HEK293 (cell line): ENCODE data around the gene CDCP2.

Source experiments
- CTCF ChIA-PET: fragments of 350-600 bp; formaldehyde crosslinking; extraction: SDS; loops from one replicate; lab custom pipeline; 2021; ENCODE audit warnings: antibody characterized with exemption; lab: Yijun Ruan, JAX
- POLR2A ChIA-PET: fragments of 300-600 bp; formaldehyde crosslinking; extraction: SDS; loops from one replicate; lab custom pipeline; 2020; ENCODE audit warnings: antibody characterized with exemption, inconsistent platforms; lab: Yijun Ruan, JAX
- H3K27ac ChIP-seq: fragments of 200-500 bp; sonication (Bioruptor generic); 2 replicates; pipeline ENCODE4 v1.5.1; 2014; ENCODE audit warnings: low read depth, low read length, control low read depth, inconsistent platforms; ENCODE audit errors: extremely low read depth
- H3K36me3 ChIP-seq, 2 experiments: fragments of 200-500 bp in 1 of 2; sonication (Bioruptor generic) in 1 of 2; 1 replicate in 1 of 2; 2 replicates in 1 of 2; pipeline ENCODE4 v1.5.1; 2014 to 2017; ENCODE audit warnings: inconsistent platforms in 2 of 2, low read length in 2 of 2; ENCODE audit not compliant: control insufficient read depth in 2 of 2, insufficient read depth in 1 of 2
- H3K4me1 ChIP-seq: fragments of 200-500 bp; sonication (Bioruptor generic); 2 replicates; pipeline ENCODE4 v1.5.1; 2014; ENCODE audit warnings: mild to moderate bottlenecking, low read length, inconsistent platforms; ENCODE audit not compliant: control insufficient read depth, insufficient read depth
- H3K4me3 ChIP-seq: 2 replicates; pipeline ENCODE4 v1.5.1; 2011; ENCODE audit warnings: low read depth, mild to moderate bottlenecking, control low read depth, low read length, moderate library complexity
- H3K9me3 ChIP-seq: fragments of 200-500 bp; sonication (Bioruptor generic); 2 replicates; pipeline ENCODE4 v1.5.1; 2014; ENCODE audit warnings: low read depth, low read length, inconsistent platforms; ENCODE audit not compliant: control insufficient read depth, insufficient read depth
- BCL6B ChIP-seq: fragments of 450-650 bp; formaldehyde crosslinking; IDR thresholded peaks from 2 replicates; pipeline ENCODE4 v1.5.1; 2017; ENCODE audit warnings: missing biosample characterization, missing genetic modification characterization
- CTCF ChIP-seq: fragments of 450-650 bp; formaldehyde crosslinking; IDR thresholded peaks from 2 replicates; pipeline ENCODE4 v1.5.1; 2016; ENCODE audit warnings: missing biosample characterization, missing genetic modification characterization
- GLI4 ChIP-seq: fragments of 450-650 bp; formaldehyde crosslinking; IDR thresholded peaks from 2 replicates; pipeline ENCODE4 v1.5.1; 2016; ENCODE audit warnings: missing biosample characterization, missing genetic modification characterization
- MZF1 ChIP-seq: fragments of 450-650 bp; formaldehyde crosslinking; IDR thresholded peaks from 2 replicates; pipeline ENCODE4 v1.5.1; 2017; ENCODE audit warnings: missing biosample characterization, missing genetic modification characterization, borderline replicate concordance
- SP3 ChIP-seq: fragments of 450-650 bp; formaldehyde crosslinking; IDR thresholded peaks from 2 replicates; pipeline ENCODE4 v1.5.1; 2016; ENCODE audit warnings: missing biosample characterization, missing genetic modification characterization
- TCF7L2 ChIP-seq: IDR thresholded peaks from 2 replicates; pipeline ENCODE4 v1.6.1; 2011; ENCODE audit warnings: low read depth, mild to moderate bottlenecking, inconsistent platforms, low read length, moderate library complexity, borderline replicate concordance
- WT1 ChIP-seq: fragments of 450-650 bp; formaldehyde crosslinking; IDR thresholded peaks from 2 replicates; pipeline ENCODE4 v1.5.1; 2016; ENCODE audit warnings: missing biosample characterization, missing genetic modification characterization
- ZBTB6 ChIP-seq: fragments of 450-650 bp; formaldehyde crosslinking; IDR thresholded peaks from 2 replicates; pipeline ENCODE4 v1.5.1; 2017; ENCODE audit warnings: missing biosample characterization, missing genetic modification characterization
- ZFP3 ChIP-seq: fragments of 450-650 bp; formaldehyde crosslinking; IDR thresholded peaks from 2 replicates; pipeline ENCODE4 v1.5.1; 2016; ENCODE audit warnings: low read depth, missing biosample characterization, missing genetic modification characterization
- ZIC2 ChIP-seq: fragments of 450-650 bp; formaldehyde crosslinking; IDR thresholded peaks from 2 replicates; pipeline ENCODE4 v1.5.1; 2016; ENCODE audit warnings: missing biosample characterization, missing genetic modification characterization
- ZNF221 ChIP-seq: fragments of 450-650 bp; formaldehyde crosslinking; IDR thresholded peaks from 2 replicates; pipeline ENCODE4 v1.5.1; 2017; ENCODE audit warnings: missing biosample characterization, missing genetic modification characterization, borderline replicate concordance
- ZNF248 ChIP-seq: fragments of 450-650 bp; formaldehyde crosslinking; IDR thresholded peaks from 2 replicates; pipeline ENCODE4 v1.5.1; 2017; ENCODE audit warnings: missing biosample characterization, missing genetic modification characterization
- ZNF324 ChIP-seq: fragments of 450-650 bp; formaldehyde crosslinking; IDR thresholded peaks from 2 replicates; pipeline ENCODE4 v1.5.1; 2016; ENCODE audit warnings: missing biosample characterization, missing genetic modification characterization
- ZNF404 ChIP-seq: fragments of 450-650 bp; formaldehyde crosslinking; IDR thresholded peaks from 2 replicates; pipeline ENCODE4 v1.5.1; 2017; ENCODE audit warnings: missing biosample characterization, missing genetic modification characterization
- ZNF561 ChIP-seq: fragments of 450-650 bp; IDR thresholded peaks from 2 replicates; pipeline ENCODE4 v1.5.1; 2018; ENCODE audit warnings: missing biosample characterization, missing genetic modification characterization, borderline replicate concordance
- ZNF585B ChIP-seq: fragments of 450-650 bp; formaldehyde crosslinking; IDR thresholded peaks from 2 replicates; pipeline ENCODE4 v1.5.1; 2016; ENCODE audit warnings: missing biosample characterization, missing genetic modification characterization
- ZNF610 ChIP-seq: fragments of 450-650 bp; formaldehyde crosslinking; IDR thresholded peaks from 2 replicates; pipeline ENCODE4 v1.5.1; 2016; ENCODE audit warnings: missing biosample characterization, missing genetic modification characterization, borderline replicate concordance
- ZNF654 ChIP-seq: fragments of 450-650 bp; formaldehyde crosslinking; IDR thresholded peaks from 2 replicates; pipeline ENCODE4 v1.5.1; 2016; ENCODE audit warnings: low read depth, missing biosample characterization, missing genetic modification characterization
- ZNF707 ChIP-seq: fragments of 450-650 bp; formaldehyde crosslinking; IDR thresholded peaks from 2 replicates; pipeline ENCODE4 v1.5.1; 2016; ENCODE audit warnings: missing biosample characterization, missing genetic modification characterization
- ZNF747 ChIP-seq: fragments of 450-650 bp; formaldehyde crosslinking; IDR thresholded peaks from 2 replicates; pipeline ENCODE4 v1.5.1; 2016; ENCODE audit warnings: missing biosample characterization, missing genetic modification characterization
- ZNF792 ChIP-seq: fragments of 450-650 bp; formaldehyde crosslinking; IDR thresholded peaks from 2 replicates; pipeline ENCODE4 v1.5.1; 2016; ENCODE audit warnings: missing biosample characterization, missing genetic modification characterization
- ZSCAN4 ChIP-seq: fragments of 450-650 bp; formaldehyde crosslinking; IDR thresholded peaks from 2 replicates; pipeline ENCODE4 v1.5.1; 2017; ENCODE audit warnings: missing biosample characterization, missing genetic modification characterization

Gene CDCP2

GRCh38 chr1:54178296-54179070 lies 25.7 kb upstream of the CDCP2 start:
- no peak overlapping the region for H3K27ac ChIP-seq
- ChIA-PET CTCF (interaction anchor here (0.9 kb wide), 1 partner anchor 19 kb away, joined by 4 read pairs; no protein-coding TSS in a partner anchor), POLR2A (no interaction called here)
- H3K4me3 ChIP-seq, result no peak overlapping the region
- peaks cover 0 to 56% of the 10 kb centered on the region in 2 experiments; a peak in 1 of 3 replicates for H3K36me3 ChIP-seq
- H3K4me1 ChIP-seq, result no peaks in the 10 kb centered on the region
- TF ChIP-seq BCL6B (no peak), ZIC2 (tag by site-specific recombination) (no peak)
- no peaks in the 10 kb centered on the region for H3K9me3 ChIP-seq

GRCh38 chr1:54177726-54178125 lies 24.9 kb upstream of the CDCP2 start:
- no peak overlapping the region for H3K4me3 ChIP-seq
- POLR2A ChIA-PET, result no interaction called here
- no peak overlapping the region for H3K27ac ChIP-seq
- H3K4me1 ChIP-seq, result no peaks in the 10 kb centered on the region
- H3K9me3 ChIP-seq, result no peaks in the 10 kb centered on the region
- no peak for TF ChIP-seq ZNF221
- TF ChIP-seq TCF7L2, result no peak
- TF ChIP-seq ZNF561 (tag by site-specific recombination), result no peak
- TF ChIP-seq ZBTB6 (tag by site-specific recombination), result no peak
- TF ChIP-seq GLI4 (tag by site-specific recombination), result no peak
- TF ChIP-seq ZNF248 (tag by site-specific recombination), result no peak
- TF ChIP-seq ZNF654 (tag by site-specific recombination), result no peak
- TF ChIP-seq ZNF610 (tag by site-specific recombination), result no peak
- no peak for TF ChIP-seq CTCF (tag by site-specific recombination)
- no peak for TF ChIP-seq ZNF324 (tag by site-specific recombination)
- no peak for TF ChIP-seq ZNF404
- no peak for TF ChIP-seq ZSCAN4 (tag by site-specific recombination)
- no peak for TF ChIP-seq WT1 (tag by site-specific recombination)
- no peak for TF ChIP-seq ZNF792 (tag by site-specific recombination)
- no peak for TF ChIP-seq ZNF707 (tag by site-specific recombination)
- TF ChIP-seq SP3 (tag by site-specific recombination), result no peak
- no peak for TF ChIP-seq MZF1 (tag by site-specific recombination)
- no peak for TF ChIP-seq ZNF747 (tag by site-specific recombination)
- no peak for TF ChIP-seq ZFP3 (tag by site-specific recombination)
- no peak for TF ChIP-seq ZNF585B
- CTCF ChIA-PET, result no interaction called here
- peaks cover 0 to 56% of the 10 kb centered on the region in 2 experiments; a peak in 1 of 3 replicates for H3K36me3 ChIP-seq
